Endothelial cell of umbilical vein (primary cell): ENCODE measurements around the gene C1orf198. TPM values are rescaled to one million over a fixed set of nuclear protein-coding genes. Genes with fewer than 3 reads are reported as not detected.

ENCODE experiments used
- BruUV-seq: library from RNA; stranded (reverse); fragments of 400-500 nt; replicated peaks from 2 replicates; lab custom pipeline; 2021; lab: Mats Ljungman, UMichigan
- CTCF ChIA-PET: fragments of 300-600, 350-600 bp; sonication (Branson Sonifier 250); formaldehyde crosslinking; loops from one replicate; lab custom pipeline; 2021; ENCODE audit warnings: antibody characterized with exemption, inconsistent platforms; lab: Charles Lee
- POLR2A ChIA-PET: fragments of 300-600, 350-600 bp; sonication (Branson Sonifier 250); formaldehyde crosslinking; loops from one replicate; lab custom pipeline; 2021; ENCODE audit warnings: antibody characterized with exemption, inconsistent platforms; lab: Charles Lee
- DNase-seq: peaks from one replicate; pipeline ENCODE4 v3.0.0-alpha.2; 2011; ENCODE audit warnings: low read depth, low spot score
- FAIRE-seq: peaks from 2 replicates; lab custom pipeline; 2011; peaks lifted over from hg19 to GRCh38; lab: Jason Lieb, UNC
- H2AFZ ChIP-seq: 2 replicates; pipeline ENCODE4 v1.6.0; 2012; ENCODE audit warnings: low read depth, low read length, control low read depth, inconsistent platforms
- H3K27ac ChIP-seq: 2 replicates; pipeline ENCODE4 v1.5.1; 2011; ENCODE audit warnings: low read depth, mild to moderate bottlenecking, control low read depth, low read length, moderate library complexity; ENCODE audit not compliant: insufficient read depth
- H3K27me3 ChIP-seq, 2 experiments: 2 replicates each; pipeline versions ENCODE4 v1.6.0 to v1.6.1; 2011; ENCODE audit warnings: low read length in 2 of 2, mixed read lengths in 1 of 2; ENCODE audit not compliant: control insufficient read depth in 2 of 2, insufficient read depth in 2 of 2
- H3K36me3 ChIP-seq, 2 experiments: 2 replicates in 1 of 2; 3 replicates in 1 of 2; pipeline ENCODE4 v1.5.1; 2011; ENCODE audit warnings: low read length in 2 of 2, mild to moderate bottlenecking in 1 of 2, moderate library complexity in 1 of 2; ENCODE audit not compliant: control insufficient read depth in 2 of 2, insufficient read depth in 2 of 2; ENCODE audit errors: extremely low read depth in 1 of 2
- H3K4me1 ChIP-seq: 3 replicates; pipeline ENCODE4 v1.5.1; 2011; ENCODE audit warnings: mild to moderate bottlenecking, low read length; ENCODE audit not compliant: control insufficient read depth, insufficient read depth; ENCODE audit errors: extremely low read depth
- H3K4me2 ChIP-seq: 2 replicates; pipeline ENCODE4 v1.6.1; 2011; ENCODE audit warnings: low read length, control low read depth, mixed read lengths; ENCODE audit not compliant: insufficient read depth
- H3K4me3 ChIP-seq, 3 experiments: fragments of 200-600 bp in 1 of 3; sonication (generic), shearing (Covaris generic) in 1 of 3; replicated peaks in 1 of 3; 2 replicates each; pipeline ENCODE4 v1.5.1; 2011 to 2016; ENCODE audit warnings: control low read depth in 3 of 3, low read length in 3 of 3, mild to moderate bottlenecking in 2 of 3, inconsistent platforms in 1 of 3, low read depth in 1 of 3, moderate library complexity in 1 of 3; ENCODE audit not compliant: insufficient read depth in 1 of 3
- H3K79me2 ChIP-seq: 2 replicates; pipeline ENCODE4 v1.6.0; 2012; ENCODE audit warnings: low read length, inconsistent platforms; ENCODE audit not compliant: control insufficient read depth, insufficient read depth
- H3K9ac ChIP-seq: replicated peaks from 2 replicates; pipeline ENCODE3; 2011; ENCODE audit warnings: low read length, control low read depth; ENCODE audit not compliant: insufficient read depth; ENCODE audit errors: extremely low read depth
- H3K9me1 ChIP-seq: replicated peaks from 3 replicates; pipeline ENCODE4 v1.6.0; 2011; ENCODE audit warnings: mild to moderate bottlenecking, low read length; ENCODE audit not compliant: control insufficient read depth, insufficient read depth; ENCODE audit errors: extremely low read depth
- H3K9me3 ChIP-seq: replicated peaks from 2 replicates; pipeline ENCODE4 v1.5.1; 2012; ENCODE audit warnings: low read length, inconsistent platforms; ENCODE audit not compliant: control insufficient read depth, insufficient read depth
- H4K20me1 ChIP-seq: replicated peaks from 2 replicates; pipeline ENCODE3; 2011; ENCODE audit warnings: mild to moderate bottlenecking, low read length; ENCODE audit not compliant: control insufficient read depth, insufficient read depth; ENCODE audit errors: extremely low read depth
- EZH2 ChIP-seq: IDR thresholded peaks from 2 replicates; pipeline ENCODE4 v1.6.1; 2012; ENCODE audit warnings: borderline replicate concordance, low read depth, mild to moderate bottlenecking, moderate library complexity, low read length, inconsistent platforms; ENCODE audit not compliant: severe bottlenecking
- FOS ChIP-seq: IDR thresholded peaks from 2 replicates; pipeline ENCODE4 v1.6.1; 2011; ENCODE audit warnings: mild to moderate bottlenecking, low read length, moderate library complexity, borderline replicate concordance; ENCODE audit not compliant: insufficient read depth
- GATA2 ChIP-seq: IDR thresholded peaks from 2 replicates; pipeline ENCODE4 v1.7.0; 2011; ENCODE audit warnings: low read depth, mild to moderate bottlenecking, moderate library complexity, mixed read lengths, low read length; ENCODE audit not compliant: insufficient read length, insufficient read depth
- JUN ChIP-seq: IDR thresholded peaks from 2 replicates; pipeline ENCODE4 v1.6.1; 2011; ENCODE audit warnings: borderline replicate concordance, low read depth; ENCODE audit not compliant: insufficient read length, insufficient read depth
- MYC ChIP-seq: IDR thresholded peaks from one replicate; pipeline ENCODE4 v1.6.1; 2011; ENCODE audit warnings: mild to moderate bottlenecking, low read depth, low read length
- POLR2A ChIP-seq: IDR thresholded peaks from 2 replicates; pipeline ENCODE4 v1.6.1; 2012; ENCODE audit warnings: low read depth, mild to moderate bottlenecking, control low read depth, low read length
- POLR2AphosphoS5 ChIP-seq: IDR thresholded peaks from 2 replicates; pipeline ENCODE4 v1.6.1; 2012; ENCODE audit warnings: low read depth, mild to moderate bottlenecking, control low read depth, low read length, moderate library complexity; ENCODE audit not compliant: insufficient read depth
- dilution Hi-C: fragments of 300-500 bp; cut with MboI; formaldehyde crosslinking; loops from one replicate; pipeline ENCODE4 v1.15.0; 2019; ENCODE audit warnings: low sequenced_read_pairs; ENCODE audit not compliant: extremely low pct_ligation_motif_present
- intact Hi-C: fragments of 100-400 bp; cut with micrococcal nuclease; formaldehyde crosslinking; loops from one replicate; pipeline ENCODE4 v1.10.0; 2022
- polyA plus RNA-seq, 4 experiments: library from polyadenylated mRNA; depleted of rRNA in 3 of 4; stranded (reverse) in 3 of 4; unstranded in 1 of 4; fragments of >200 nt; gene quantifications; 2 replicates each; pipeline versions ENCODE4 v1.2.1 to v1.2.3, GENCODE V29; 2011 to 2012; ENCODE audit warnings: missing spikeins in 1 of 4
- total RNA-seq: library from RNA; stranded (reverse); gene quantifications from 2 replicates; pipeline ENCODE4 v1.2.3, GENCODE V29; 2021
- TF ChIP-seq, protein P1 (sequence below), 2 donors: IDR thresholded peaks; 1 replicate in 1 of 2; 2 replicates in 1 of 2; pipeline ENCODE4 v1.5.1; 2011; ENCODE audit warnings: low read length in 2 of 2, mild to moderate bottlenecking in 2 of 2, moderate library complexity in 2 of 2, control low read depth in 1 of 2, inconsistent platforms in 1 of 2, low read depth in 1 of 2; ENCODE audit not compliant: insufficient read depth in 1 of 2; ENCODE audit errors: extremely low read depth in 1 of 2
- TF ChIP-seq, protein P2 (sequence below): IDR thresholded peaks from 2 replicates; pipeline ENCODE4 v1.6.1; 2011; ENCODE audit not compliant: insufficient read depth, insufficient read length

C1orf198 gene
- total and polyA plus RNA-seq, 2 donors (not counting 3 experiments of a cell fraction or from before 2014, with no cell fraction given): 21.2 to 29.2 TPM

DNA sequence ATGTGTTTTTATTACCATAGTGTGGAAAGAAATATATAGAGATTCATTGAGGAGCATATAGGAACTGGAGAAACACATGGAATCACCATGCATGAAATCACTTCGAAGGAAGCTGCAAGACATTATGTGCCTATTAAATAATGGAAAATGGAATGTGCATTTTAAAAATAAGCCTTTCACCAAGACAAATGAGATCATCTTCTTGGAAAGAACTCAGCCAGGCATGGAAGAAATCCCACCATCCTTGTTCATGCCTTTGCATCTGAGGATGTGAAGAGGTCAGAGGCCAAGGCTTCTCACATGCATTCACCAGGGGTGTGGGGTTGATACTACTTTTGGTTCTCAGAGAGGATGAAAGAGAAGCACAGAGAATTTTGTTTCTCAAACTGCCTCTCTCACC is 50.0 kb downstream of the C1orf198 start:
- no peak overlapping the region for H3K27ac ChIP-seq
- H3K79me2 ChIP-seq: no peaks in the 10 kb centered on the region
- no peaks in the 10 kb centered on the region for H3K9me3 ChIP-seq
- H3K36me3 ChIP-seq: no peaks in the 10 kb centered on the region
- no peaks in the 10 kb centered on the region for H3K9me1 ChIP-seq
- DNase-seq: no peak
- no peak overlapping the region for H3K9ac ChIP-seq
- CTCF ChIA-PET: no interaction called here
- peaks cover 0 to 4% of the 10 kb centered on the region in 2 experiments for H3K27me3 ChIP-seq
- BruUV-seq: no TSS peak
- no peak overlapping the region for H3K4me3 ChIP-seq
- H3K4me2 ChIP-seq: no peak overlapping the region
- H4K20me1 ChIP-seq: no peaks in the 10 kb centered on the region
- no peaks in the 10 kb centered on the region for H3K4me1 ChIP-seq
- FAIRE-seq: no peak
- POLR2A ChIA-PET: no interaction called here
- dilution Hi-C loops (no loop called here), intact Hi-C loops (no loop called here)
- no peak for TF ChIP-seq GATA2
- no peak for TF ChIP-seq JUN
- TF ChIP-seq, protein P1, sequence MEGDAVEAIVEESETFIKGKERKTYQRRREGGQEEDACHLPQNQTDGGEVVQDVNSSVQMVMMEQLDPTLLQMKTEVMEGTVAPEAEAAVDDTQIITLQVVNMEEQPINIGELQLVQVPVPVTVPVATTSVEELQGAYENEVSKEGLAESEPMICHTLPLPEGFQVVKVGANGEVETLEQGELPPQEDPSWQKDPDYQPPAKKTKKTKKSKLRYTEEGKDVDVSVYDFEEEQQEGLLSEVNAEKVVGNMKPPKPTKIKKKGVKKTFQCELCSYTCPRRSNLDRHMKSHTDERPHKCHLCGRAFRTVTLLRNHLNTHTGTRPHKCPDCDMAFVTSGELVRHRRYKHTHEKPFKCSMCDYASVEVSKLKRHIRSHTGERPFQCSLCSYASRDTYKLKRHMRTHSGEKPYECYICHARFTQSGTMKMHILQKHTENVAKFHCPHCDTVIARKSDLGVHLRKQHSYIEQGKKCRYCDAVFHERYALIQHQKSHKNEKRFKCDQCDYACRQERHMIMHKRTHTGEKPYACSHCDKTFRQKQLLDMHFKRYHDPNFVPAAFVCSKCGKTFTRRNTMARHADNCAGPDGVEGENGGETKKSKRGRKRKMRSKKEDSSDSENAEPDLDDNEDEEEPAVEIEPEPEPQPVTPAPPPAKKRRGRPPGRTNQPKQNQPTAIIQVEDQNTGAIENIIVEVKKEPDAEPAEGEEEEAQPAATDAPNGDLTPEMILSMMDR (IDR thresholded peaks at IDR 0.05; ENCODE audit: extremely low read depth in 1 of 2, insufficient read depth in 1 of 2, low read depth in 1 of 2, low read length in 2 of 2): no peak
- TF ChIP-seq, protein P2, sequence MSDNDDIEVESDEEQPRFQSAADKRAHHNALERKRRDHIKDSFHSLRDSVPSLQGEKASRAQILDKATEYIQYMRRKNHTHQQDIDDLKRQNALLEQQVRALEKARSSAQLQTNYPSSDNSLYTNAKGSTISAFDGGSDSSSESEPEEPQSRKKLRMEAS: no peak
- no peak for TF ChIP-seq POLR2AphosphoS5
- no peak for TF ChIP-seq POLR2A
- no peak for TF ChIP-seq MYC
- TF ChIP-seq EZH2: no peak
- no peak for TF ChIP-seq FOS
- H2AFZ ChIP-seq: no peak overlapping the region
